NK-92 (cell line): ENCODE data around the gene AQP2.

Experiments used
- DNase-seq: peaks from one replicate; lab custom pipeline; 2025; ENCODE audit not compliant: unreplicated experiment; lab: John Stamatoyannopoulos, UW

Gene AQP2

DNA sequence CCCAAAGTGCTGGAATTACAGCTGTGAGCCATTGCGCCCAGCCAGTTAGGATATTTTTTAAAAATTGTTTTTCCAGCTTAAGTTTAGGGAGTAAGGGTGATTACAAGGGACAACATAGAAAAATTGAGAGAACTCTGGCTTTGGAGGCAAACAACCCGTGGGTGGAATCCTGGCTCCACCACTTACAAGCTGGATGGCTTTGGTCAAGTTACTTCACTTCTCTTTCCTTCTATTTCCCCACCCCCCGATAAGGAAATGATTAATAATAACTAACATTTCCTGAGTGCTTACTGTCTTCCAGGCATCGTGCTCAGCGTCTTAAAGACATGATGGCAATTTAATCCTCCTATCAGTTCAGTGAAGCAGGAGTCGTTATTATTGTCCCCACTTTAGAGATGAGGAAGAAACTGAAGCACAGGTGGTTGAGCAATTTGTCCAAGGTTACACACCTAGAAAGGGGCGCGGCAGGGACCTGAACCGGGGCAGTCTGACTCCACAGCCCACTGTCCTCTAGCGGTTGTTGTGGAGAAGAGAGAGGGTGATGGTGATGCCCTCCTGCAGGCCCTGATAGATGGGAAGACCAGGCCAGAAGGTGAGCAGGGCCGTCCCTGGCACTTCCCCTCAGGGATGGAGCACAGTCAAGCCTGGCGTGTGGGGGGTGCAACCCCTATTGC is 30.2 kb upstream of the AQP2 start:
- no peak for DNase-seq

DNA sequence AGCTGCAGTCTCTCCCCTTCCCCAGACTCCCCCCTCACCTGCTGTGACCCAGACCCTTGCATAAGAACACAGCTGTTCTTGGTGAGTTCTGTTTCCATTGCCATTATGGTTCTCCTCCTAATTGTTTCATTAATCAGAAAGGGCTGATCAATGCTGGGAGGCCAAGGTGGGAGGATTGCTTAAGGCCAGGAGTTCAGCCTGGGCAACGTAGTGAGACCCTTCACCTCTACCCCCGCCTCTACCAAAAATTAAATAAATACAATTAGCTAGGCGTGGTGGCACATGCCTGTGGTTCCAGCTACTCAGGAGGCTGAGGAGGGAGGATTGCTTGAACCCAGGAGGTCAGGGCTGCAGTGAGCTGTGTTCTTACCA is 29.6 kb upstream of the AQP2 start:
- no peak for DNase-seq

DNA sequence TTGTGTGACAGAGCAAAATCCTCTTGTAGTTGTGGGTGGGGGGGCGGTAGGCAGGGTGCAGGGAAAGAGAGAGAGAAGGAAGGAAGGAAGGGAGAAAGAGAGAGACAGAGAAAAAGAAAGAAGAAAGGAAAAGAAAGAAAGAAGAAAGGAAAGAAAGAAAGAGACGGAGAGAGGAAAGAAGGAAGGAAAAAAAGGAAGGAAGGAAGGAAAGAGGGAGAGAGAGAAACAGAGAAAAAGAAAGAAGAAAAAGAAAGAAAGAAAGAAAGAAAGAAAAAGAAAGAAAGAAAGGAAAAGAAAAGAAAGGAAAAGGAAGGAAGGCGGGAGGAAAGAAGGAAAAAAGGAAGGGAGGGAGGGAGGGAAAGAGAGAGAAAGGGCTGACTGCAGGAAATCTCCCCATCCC is 29.2 kb upstream of the AQP2 start:
- DNase-seq, result no peak

DNA sequence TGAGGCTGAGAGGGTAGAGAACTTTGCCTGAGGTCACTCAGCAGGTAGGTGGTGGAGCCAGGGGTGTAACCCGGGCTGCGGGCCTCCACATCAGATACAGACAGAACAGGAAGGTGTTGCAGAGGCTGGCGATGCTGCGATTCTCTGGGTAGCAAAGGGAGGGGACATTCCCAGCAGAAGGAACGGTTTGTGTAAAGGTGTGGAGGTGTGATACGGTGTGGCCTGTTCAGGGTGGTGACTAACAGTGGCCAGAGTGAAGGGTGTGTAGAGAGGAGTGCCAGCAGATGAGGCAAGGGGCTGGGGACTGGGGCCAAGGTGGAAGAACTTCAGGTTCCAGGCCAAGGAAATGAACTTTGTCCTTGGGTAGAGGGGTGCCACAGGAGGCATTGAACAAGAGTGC is 28.6 kb upstream of the AQP2 start:
- DNase-seq, result no peak

DNA sequence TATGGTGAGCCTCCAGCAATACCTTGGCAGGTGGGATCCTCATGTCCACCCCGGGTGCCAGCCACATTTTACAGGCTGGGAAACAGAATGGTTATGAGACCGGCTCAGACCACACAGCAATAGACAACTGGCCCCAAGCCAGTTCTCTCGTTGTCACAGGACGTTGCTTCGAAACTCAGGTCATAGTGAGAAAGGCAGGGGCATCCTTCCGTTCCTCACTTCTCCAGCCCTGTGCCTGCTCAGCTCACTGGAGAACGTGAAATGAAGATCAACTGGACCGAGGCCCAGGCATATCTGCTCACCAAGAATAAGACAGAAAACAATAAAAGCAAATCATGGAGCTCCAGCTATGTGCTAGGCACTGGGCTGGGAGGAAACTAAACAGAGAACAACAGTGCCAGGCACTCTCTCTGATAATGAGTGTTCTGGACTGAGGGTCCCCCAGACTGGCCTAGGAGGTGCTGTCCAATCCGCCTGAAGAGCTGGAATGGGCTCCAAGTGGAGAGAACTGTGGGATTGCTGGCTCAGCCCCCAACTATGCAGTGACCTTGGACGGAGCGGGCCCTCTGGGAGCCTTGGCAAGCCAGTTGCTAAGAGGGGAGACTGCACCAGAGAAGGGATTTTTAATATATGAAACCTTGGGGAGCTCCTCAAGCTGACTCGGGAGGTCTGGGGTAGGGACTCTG is 28.0 kb upstream of the AQP2 start:
- DNase-seq, result no peak

- no peak for DNase-seq
These were observed 27.4 kb upstream of the AQP2 start for GRCh38 chr12:49923035-49923644.

DNA sequence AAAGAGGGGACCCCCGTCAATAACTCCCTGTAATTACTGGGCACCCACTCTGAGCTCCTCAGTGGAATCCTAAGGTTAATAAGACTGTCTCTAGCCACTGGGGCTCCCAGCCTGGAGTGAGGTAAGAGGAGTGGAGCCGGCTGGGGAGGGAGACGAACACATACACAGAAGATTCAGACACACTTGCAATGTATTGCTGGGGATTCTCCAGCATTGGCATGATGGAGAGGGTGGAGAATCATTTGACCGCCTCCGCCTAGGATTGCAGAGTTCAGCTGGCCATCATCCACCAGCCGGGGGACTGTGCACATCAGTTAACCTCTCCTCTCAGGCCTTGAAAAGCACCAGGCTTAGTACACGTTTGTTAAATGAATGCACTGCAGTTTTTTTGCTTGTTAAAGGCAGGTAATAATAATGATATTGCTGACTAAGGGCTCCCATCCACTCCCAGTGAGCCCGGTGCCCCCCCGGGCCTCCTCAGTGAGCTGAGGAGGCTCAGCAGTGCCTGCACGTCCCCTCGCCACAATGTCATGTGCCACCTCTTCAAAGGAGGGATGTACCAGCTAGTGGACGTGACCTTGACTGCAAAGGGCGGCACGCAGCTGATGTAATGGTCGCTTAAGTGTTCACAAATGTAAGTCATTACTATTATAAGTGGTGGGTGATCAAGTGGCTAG is 26.5 kb upstream of the AQP2 start:
- DNase-seq, result no peak

DNA sequence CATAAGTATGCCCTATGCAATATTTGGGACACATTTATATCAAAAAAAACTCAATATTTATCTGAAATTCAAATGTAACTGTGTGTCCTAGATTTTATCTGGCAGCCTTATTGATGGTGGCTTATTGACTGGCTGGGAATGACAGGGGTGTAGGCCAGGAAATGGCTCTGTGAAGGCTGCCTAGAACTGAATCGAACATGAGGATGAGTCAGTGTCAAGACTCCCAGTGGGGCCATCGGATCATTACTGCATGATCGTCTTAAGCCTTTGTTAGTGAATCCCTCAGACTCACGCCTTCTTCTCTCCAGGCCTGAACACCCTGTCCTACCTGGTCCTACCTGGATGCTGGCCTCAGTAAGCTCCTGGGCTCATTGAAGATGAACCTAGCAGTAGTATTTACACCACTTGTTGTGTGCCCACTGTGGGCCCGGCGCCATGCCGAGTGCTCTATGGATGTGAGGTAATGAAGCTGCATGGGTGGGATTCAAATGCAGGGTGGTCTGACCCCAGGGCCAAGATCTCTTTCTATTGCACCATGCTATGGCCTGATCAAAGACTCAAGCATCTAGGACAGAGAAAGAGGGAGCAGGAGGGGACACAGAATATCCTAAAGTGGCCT is 25.8 kb upstream of the AQP2 start:
- no peak for DNase-seq

GRCh38 chr12:49925433-49926204 is 24.9 kb upstream of the AQP2 start:
- DNase-seq, result no peak

- no peak for DNase-seq
These were observed 22.1 kb upstream of the AQP2 start for GRCh38 chr12:49928471-49928870.

GRCh38 chr12:49929581-49929980 is 21.0 kb upstream of the AQP2 start:
- no peak for DNase-seq

- DNase-seq, result no peak
These were observed 19.8 kb upstream of the AQP2 start for GRCh38 chr12:49930515-49931288.

GRCh38 chr12:49932023-49932422 is 18.5 kb upstream of the AQP2 start:
- DNase-seq, result no peak

DNA sequence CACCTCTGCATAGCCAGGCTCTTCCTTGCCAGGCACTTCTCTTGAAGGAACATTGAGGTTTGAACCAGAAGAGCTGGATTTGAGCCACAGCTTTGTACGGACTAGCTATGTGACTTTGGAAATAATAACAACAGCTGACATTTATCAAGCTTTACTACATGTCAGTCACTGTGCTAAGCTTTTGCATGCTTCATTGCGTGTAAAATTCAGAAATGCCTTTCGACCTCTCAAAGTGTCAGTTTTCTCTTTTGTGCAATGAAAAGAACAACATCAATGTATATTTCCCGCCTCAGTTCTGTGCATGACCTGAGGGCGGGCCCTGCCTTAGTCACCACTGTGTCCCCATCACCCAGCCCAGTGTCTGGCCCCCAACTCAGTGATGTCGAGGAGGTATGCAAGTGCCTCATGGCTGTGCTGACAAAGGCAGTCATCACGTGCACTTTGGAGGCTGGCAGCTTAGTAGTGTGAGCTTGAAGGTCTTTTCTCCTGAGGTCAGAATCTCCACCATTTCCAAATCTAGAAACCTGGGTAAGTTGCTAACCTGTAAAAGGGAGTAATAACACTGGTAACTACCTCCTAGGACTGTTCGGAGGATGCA is 17.9 kb upstream of the AQP2 start:
- no peak for DNase-seq

DNA sequence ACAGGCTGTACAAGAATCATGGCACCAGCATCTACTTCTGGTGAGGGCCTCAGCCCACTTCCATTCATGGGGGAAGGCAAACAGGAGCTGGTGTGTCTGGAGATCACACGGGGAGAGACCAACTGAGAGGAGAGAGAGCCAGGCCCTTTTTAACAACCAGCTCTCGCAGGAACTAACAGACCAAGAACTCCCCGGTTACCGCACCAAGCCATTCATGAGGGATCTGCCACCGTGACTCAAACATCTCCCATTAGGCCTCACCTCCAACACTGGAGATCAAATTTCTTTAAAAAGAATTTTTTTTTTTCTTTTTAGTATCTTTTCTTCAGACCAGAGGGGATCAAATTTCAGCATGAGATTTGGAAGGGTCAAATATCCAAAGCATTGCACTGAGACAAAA is 16.7 kb upstream of the AQP2 start:
- no peak for DNase-seq

- DNase-seq, result no peak
These were observed 16.0 kb upstream of the AQP2 start for GRCh38 chr12:49934505-49934904.

DNA sequence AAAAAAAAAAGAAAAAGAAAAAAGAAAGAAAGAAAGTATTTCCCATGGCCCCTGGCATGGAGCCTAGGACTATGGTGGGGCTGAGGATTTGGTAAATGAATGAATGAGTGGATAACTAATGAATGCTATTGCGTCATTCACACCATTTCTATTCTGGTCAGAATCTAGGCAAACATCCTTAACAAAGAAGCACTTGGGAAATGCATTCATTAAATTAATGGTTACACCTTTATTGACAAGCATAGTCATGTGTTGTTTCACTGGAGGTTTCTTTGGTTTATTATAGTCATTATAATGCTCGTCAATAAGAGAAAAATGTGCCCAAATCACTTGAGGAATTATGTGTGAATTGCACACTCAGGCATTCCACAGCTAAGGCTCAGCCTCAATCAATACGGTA is 13.6 kb upstream of the AQP2 start:
- no peak for DNase-seq

DNA sequence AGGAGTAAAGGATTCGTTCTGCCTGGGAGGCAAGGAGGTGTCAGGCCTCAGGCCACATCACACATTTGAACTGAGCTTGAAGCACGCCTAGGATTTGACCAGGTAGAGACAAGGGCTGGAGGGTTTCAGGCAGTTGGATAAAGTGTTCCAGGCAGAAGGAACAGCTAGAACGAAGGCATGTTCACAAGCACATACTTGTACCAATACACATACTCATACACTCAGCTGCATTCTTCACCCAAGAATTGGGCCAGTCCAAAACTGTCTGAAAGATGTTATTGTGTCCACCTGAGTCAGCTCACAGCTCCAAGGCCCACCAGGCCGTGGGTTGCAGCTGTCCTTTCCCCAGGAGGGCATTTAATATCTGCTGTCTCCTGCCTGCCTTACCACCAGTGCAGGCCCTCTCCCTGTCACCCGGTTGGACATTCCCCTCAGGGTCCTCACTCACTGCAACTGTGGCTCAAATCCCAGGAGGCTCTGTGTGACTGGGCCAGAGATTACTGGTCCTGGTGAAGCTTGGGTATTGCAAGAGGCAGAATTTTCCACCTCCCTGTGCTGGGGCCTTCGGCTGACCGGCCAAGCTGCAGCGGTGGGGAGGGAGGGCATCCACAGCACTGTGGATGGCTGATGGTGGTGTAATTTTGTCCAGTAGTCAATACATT is 12.8 kb upstream of the AQP2 start:
- no peak for DNase-seq

- DNase-seq, result no peak
These were observed 11.2 kb upstream of the AQP2 start for GRCh38 chr12:49939307-49939706.
